ENCODE results near the gene IDE. TPM values are rescaled to one million over a fixed set of nuclear protein-coding genes. Genes with fewer than 3 reads are reported as not detected.

IDE gene
- total and polyA plus RNA-seq, 2 of the 13 experiments (the other 11 are each of a cell fraction or from before 2014, with no cell fraction given) = 16.1 to 52.1 TPM

DNA sequence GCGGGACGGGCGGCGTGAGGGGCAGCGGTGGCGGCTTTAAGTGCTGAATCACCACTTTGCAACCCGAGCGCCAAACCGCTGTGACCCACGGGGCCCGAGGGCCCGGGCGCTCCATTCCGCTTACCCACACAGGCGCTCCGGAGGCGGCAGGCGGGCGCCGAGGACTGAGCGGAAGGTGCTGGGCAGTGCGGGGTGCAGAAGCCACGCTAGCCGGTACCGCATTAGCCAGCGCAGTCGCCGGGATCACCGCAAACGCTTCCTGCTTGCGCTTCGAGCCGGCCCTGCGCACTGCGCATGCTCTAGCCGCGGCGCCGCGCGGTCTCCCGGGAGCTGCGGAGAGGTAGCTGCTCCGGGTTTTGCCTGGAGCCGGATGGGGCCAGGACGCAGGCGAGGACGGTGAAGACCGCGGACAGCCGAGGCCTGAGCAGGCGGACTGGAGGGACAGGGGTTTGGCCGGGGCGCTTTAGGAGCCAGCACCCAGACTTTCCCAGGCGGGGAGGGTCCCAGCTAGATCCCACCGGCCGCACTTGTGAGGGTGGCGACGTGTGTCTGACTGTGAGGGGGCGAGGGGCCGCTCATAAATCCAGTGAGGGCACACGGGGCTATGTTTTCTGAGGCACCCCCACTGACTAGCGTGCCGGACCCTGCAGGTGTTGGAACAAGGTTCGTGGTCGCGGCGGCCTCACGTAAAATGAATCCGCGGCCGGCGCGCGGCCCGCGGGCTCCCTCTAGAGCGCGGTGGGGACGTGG, at the start of gene IDE (continued):
- TF ChIP-seq HNF1A (IDR thresholded peaks at IDR 0.05; ENCODE audit: low read depth) (no peak), HNF1A (CRISPR knock-in tag; IDR thresholded peaks at IDR 0.05; ENCODE audit: borderline replicate concordance) (peak; percentile 37; the same call in 1 of the 2 replicates), FOXJ3 (CRISPR knock-in tag; IDR thresholded peaks at IDR 0.05; ENCODE audit: borderline replicate concordance) (peak; percentile 70; the same call in 1 of the 2 replicates), ZNF18 (CRISPR knock-in tag; IDR thresholded peaks at IDR 0.05; ENCODE audit: insufficient replicate concordance) (peak; percentile 40), FOXC1 (CRISPR knock-in tag; IDR thresholded peaks at IDR 0.05; ENCODE audit: borderline replicate concordance) (peak; percentile 84; the same call in 1 of the 2 replicates), TSC22D2 (CRISPR knock-in tag; IDR thresholded peaks at IDR 0.05; ENCODE audit: borderline replicate concordance) (0 out of 2 replicates have a peak, but pooled peaks have one; percentile 45), ZNF891 (CRISPR knock-in tag; IDR thresholded peaks at IDR 0.05) (peak; percentile 54; the same call in 1 of the 2 replicates), NPAS2 (CRISPR knock-in tag; IDR thresholded peaks at IDR 0.05; ENCODE audit: borderline replicate concordance) (no peak), DPF2 (CRISPR knock-in tag; IDR thresholded peaks at IDR 0.05; ENCODE audit: borderline replicate concordance, low read depth) (no peak), RAD21 (CRISPR knock-in tag; IDR thresholded peaks at IDR 0.05) (peak; percentile 78), ZSCAN31 (CRISPR knock-in tag; IDR thresholded peaks at IDR 0.05; ENCODE audit: low read depth) (peak; percentile 59; the same call in 1 of the 2 replicates), CAMTA2 (CRISPR knock-in tag; IDR thresholded peaks at IDR 0.05; ENCODE audit: borderline replicate concordance) (peak; percentile 95)
- TF ChIP-seq, protein P1, sequence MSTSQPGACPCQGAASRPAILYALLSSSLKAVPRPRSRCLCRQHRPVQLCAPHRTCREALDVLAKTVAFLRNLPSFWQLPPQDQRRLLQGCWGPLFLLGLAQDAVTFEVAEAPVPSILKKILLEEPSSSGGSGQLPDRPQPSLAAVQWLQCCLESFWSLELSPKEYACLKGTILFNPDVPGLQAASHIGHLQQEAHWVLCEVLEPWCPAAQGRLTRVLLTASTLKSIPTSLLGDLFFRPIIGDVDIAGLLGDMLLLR (CRISPR knock-in tag; IDR thresholded peaks at IDR 0.05) = peak; percentile 92
- TF ChIP-seq, protein P2, sequence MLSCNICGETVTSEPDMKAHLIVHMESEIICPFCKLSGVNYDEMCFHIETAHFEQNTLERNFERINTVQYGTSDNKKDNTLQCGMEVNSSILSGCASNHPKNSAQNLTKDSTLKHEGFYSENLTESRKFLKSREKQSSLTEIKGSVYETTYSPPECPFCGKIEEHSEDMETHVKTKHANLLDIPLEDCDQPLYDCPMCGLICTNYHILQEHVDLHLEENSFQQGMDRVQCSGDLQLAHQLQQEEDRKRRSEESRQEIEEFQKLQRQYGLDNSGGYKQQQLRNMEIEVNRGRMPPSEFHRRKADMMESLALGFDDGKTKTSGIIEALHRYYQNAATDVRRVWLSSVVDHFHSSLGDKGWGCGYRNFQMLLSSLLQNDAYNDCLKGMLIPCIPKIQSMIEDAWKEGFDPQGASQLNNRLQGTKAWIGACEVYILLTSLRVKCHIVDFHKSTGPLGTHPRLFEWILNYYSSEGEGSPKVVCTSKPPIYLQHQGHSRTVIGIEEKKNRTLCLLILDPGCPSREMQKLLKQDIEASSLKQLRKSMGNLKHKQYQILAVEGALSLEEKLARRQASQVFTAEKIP (CRISPR knock-in tag; IDR thresholded peaks at IDR 0.05; ENCODE audit: borderline replicate concordance) = 0 out of 2 replicates have a peak, but pooled peaks have one; percentile 15
- TF ChIP-seq, protein P3, sequence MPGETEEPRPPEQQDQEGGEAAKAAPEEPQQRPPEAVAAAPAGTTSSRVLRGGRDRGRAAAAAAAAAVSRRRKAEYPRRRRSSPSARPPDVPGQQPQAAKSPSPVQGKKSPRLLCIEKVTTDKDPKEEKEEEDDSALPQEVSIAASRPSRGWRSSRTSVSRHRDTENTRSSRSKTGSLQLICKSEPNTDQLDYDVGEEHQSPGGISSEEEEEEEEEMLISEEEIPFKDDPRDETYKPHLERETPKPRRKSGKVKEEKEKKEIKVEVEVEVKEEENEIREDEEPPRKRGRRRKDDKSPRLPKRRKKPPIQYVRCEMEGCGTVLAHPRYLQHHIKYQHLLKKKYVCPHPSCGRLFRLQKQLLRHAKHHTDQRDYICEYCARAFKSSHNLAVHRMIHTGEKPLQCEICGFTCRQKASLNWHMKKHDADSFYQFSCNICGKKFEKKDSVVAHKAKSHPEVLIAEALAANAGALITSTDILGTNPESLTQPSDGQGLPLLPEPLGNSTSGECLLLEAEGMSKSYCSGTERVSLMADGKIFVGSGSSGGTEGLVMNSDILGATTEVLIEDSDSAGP (CRISPR knock-in tag; IDR thresholded peaks at IDR 0.05; ENCODE audit: borderline replicate concordance) = peak; percentile 95
- TF ChIP-seq, protein P4, sequence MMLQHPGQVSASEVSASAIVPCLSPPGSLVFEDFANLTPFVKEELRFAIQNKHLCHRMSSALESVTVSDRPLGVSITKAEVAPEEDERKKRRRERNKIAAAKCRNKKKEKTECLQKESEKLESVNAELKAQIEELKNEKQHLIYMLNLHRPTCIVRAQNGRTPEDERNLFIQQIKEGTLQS (CRISPR knock-in tag; IDR thresholded peaks at IDR 0.05) = peak; percentile 11; the same call in 1 of the 2 replicates

All from HepG2 (cell line).